GM18867 (cell line): Measurements from ENCODE around the gene HENMT1.

Source experiments
- ATAC-seq: cut with Tn5 transposase; IDR thresholded peaks from one replicate; pipeline ENCODE4 v1.9.1; 2021; ENCODE audit warnings: mild to moderate bottlenecking, moderate library complexity; ENCODE audit not compliant: unreplicated experiment

HENMT1 gene

GRCh38 chr1:108634521-108634920, 26.4 kb downstream of the HENMT1 start:
- no peak for ATAC-seq

GRCh38 chr1:108628665-108629064, 32.2 kb downstream of the HENMT1 start:
- no peak for ATAC-seq

- ATAC-seq, result no peak
Observed at GRCh38 chr1:108627951-108628350, 32.9 kb downstream of the HENMT1 start.

- ATAC-seq, result no peak
Observed at GRCh38 chr1:108627256-108627655, 33.6 kb downstream of the HENMT1 start.

GRCh38 chr1:108624069-108624468, 36.8 kb downstream of the HENMT1 start:
- no peak for ATAC-seq

GRCh38 chr1:108617724-108618056, 43.2 kb downstream of the HENMT1 start:
- ATAC-seq, result no peak

- ATAC-seq, result no peak
Observed at GRCh38 chr1:108617008-108617723, 43.7 kb downstream of the HENMT1 start.

- ATAC-seq, result no peak
Observed at GRCh38 chr1:108615544-108615943, 45.3 kb downstream of the HENMT1 start.

- no peak for ATAC-seq
Observed at GRCh38 chr1:108612496-108612895, 48.4 kb downstream of the HENMT1 start.

GRCh38 chr1:108611984-108612383, 48.9 kb downstream of the HENMT1 start:
- ATAC-seq, result no peak

- ATAC-seq, result no peak
Observed at GRCh38 chr1:108610073-108610472, 50.8 kb downstream of the HENMT1 start.

- ATAC-seq, result no peak
Observed at GRCh38 chr1:108609483-108610049, 51.3 kb downstream of the HENMT1 start.

- ATAC-seq, result no peak
Observed at GRCh38 chr1:108606478-108606877, 54.4 kb downstream of the HENMT1 start.

GRCh38 chr1:108605633-108606032, 55.3 kb downstream of the HENMT1 start:
- ATAC-seq, result no peak

- ATAC-seq, result no peak
Observed at GRCh38 chr1:108601708-108602410, 59.0 kb downstream of the HENMT1 start.

- ATAC-seq, result no peak
Observed at GRCh38 chr1:108600504-108600903, 60.4 kb downstream of the HENMT1 start.

GRCh38 chr1:108598340-108598739, 62.6 kb downstream of the HENMT1 start:
- ATAC-seq, result no peak
